ENCODE data around the gene UBE2D1.

GRCh38 chr10:58372607-58373441 is 38.0 kb downstream of the UBE2D1 start:
- TF ChIP-seq ATF7 (IDR thresholded peaks at IDR 0.05) (no peak), ATF7 (CRISPR knock-in tag; IDR thresholded peaks at IDR 0.05) (no peak), BRCA1 (CRISPR knock-in tag; IDR thresholded peaks at IDR 0.05) (no peak), RFX5 (IDR thresholded peaks at IDR 0.05; ENCODE audit: low read depth, low read length) (no peak), ZNF512 (CRISPR knock-in tag; IDR thresholded peaks at IDR 0.05) (no peak), SIN3A (IDR thresholded peaks at IDR 0.05; ENCODE audit: borderline replicate concordance, low read depth, low read length) (no peak)

Measured in HepG2 (cell line).